ENCODE results near the gene RHOBTB1. TPM values are rescaled to one million over a fixed set of nuclear protein-coding genes. Genes with fewer than 3 reads are reported as not detected.
A peak's percentile ranks its signal among the peaks of the same experiment; 100 is the strongest.

RHOBTB1 gene
- total and polyA plus RNA-seq, 9 of the 15 experiments (the other 6 are each of a cell fraction or from before 2014, with no cell fraction given): 1.7 to 11.7 (median 9.3) TPM

DNA sequence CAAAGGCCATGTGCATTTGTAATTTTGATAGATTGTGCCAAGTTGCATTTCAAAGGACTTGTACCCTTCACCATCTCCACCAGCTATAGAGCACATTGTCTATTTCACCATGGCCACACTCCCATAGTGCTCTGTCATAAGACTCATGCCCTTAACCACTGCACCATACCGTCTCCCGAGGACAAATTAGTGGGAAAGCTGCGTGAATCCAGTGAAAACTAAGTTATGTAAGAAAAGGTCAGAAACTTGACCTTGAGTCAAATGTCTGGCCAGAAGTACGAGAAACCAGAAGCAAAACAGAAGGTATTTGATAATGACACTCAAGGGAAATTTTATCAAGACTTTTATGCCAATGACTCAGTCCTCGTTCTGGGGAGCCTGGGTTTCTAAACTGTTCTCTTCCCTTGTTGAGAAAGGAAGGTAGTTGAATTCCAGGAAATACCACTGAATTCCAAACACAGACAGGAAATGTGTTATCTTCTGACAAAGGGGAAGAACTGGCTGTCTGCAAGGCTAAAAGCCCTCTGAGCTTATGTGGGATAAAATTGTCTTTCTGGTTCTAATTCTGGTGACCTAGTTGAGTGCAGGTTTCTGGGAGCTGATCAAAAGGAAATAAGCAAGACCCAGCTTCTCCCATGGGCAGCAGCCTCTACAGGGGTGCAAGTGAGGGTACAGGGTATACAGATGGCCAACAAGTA, 116.0 kb downstream of the RHOBTB1 start (continued):
- no peak for TF ChIP-seq ID3 (CRISPR knock-in tag; IDR thresholded peaks at IDR 0.05)
- TF ChIP-seq ID3 (tag; IDR thresholded peaks at IDR 0.05): no peak; the same call in 1 of the 2 replicates
- no peak for TF ChIP-seq CGGBP1 (CRISPR knock-in tag; IDR thresholded peaks at IDR 0.05)
- TF ChIP-seq CCAR2 (IDR thresholded peaks at IDR 0.05; ENCODE audit: low read depth, low read length): no peak
- no peak for TF ChIP-seq MIER1 (IDR thresholded peaks at IDR 0.05; ENCODE audit: low read depth)
- no peak for TF ChIP-seq ZNF197 (CRISPR knock-in tag; IDR thresholded peaks at IDR 0.05; ENCODE audit: low read depth)
- TF ChIP-seq, protein P1, sequence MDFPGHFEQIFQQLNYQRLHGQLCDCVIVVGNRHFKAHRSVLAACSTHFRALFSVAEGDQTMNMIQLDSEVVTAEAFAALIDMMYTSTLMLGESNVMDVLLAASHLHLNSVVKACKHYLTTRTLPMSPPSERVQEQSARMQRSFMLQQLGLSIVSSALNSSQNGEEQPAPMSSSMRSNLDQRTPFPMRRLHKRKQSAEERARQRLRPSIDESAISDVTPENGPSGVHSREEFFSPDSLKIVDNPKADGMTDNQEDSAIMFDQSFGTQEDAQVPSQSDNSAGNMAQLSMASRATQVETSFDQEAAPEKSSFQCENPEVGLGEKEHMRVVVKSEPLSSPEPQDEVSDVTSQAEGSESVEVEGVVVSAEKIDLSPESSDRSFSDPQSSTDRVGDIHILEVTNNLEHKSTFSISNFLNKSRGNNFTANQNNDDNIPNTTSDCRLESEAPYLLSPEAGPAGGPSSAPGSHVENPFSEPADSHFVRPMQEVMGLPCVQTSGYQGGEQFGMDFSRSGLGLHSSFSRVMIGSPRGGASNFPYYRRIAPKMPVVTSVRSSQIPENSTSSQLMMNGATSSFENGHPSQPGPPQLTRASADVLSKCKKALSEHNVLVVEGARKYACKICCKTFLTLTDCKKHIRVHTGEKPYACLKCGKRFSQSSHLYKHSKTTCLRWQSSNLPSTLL (IDR thresholded peaks at IDR 0.05): no peak
- no peak for TF ChIP-seq PYGO2 (tag; IDR thresholded peaks at IDR 0.05)
- TF ChIP-seq ZZZ3 (IDR thresholded peaks at IDR 0.05): no peak
- no peak for TF ChIP-seq FOXA1 (IDR thresholded peaks at IDR 0.05; ENCODE audit: borderline replicate concordance)
- TF ChIP-seq SRSF7 (optimal IDR thresholded peaks at IDR 0.05; ENCODE audit: low read depth, low read length): no peak
- TF ChIP-seq, protein P2, sequence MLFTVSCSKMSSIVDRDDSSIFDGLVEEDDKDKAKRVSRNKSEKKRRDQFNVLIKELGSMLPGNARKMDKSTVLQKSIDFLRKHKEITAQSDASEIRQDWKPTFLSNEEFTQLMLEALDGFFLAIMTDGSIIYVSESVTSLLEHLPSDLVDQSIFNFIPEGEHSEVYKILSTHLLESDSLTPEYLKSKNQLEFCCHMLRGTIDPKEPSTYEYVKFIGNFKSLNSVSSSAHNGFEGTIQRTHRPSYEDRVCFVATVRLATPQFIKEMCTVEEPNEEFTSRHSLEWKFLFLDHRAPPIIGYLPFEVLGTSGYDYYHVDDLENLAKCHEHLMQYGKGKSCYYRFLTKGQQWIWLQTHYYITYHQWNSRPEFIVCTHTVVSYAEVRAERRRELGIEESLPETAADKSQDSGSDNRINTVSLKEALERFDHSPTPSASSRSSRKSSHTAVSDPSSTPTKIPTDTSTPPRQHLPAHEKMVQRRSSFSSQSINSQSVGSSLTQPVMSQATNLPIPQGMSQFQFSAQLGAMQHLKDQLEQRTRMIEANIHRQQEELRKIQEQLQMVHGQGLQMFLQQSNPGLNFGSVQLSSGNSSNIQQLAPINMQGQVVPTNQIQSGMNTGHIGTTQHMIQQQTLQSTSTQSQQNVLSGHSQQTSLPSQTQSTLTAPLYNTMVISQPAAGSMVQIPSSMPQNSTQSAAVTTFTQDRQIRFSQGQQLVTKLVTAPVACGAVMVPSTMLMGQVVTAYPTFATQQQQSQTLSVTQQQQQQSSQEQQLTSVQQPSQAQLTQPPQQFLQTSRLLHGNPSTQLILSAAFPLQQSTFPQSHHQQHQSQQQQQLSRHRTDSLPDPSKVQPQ (CRISPR knock-in tag; IDR thresholded peaks at IDR 0.05; ENCODE audit: borderline replicate concordance): no peak
- peak; percentile 82 for TF ChIP-seq EHMT2 (IDR thresholded peaks at IDR 0.05)
- no peak for TF ChIP-seq NFATC3 (IDR thresholded peaks at IDR 0.05)
- no peak for TF ChIP-seq RBFOX2 (IDR thresholded peaks at IDR 0.05; ENCODE audit: low read depth, low read length)
- TF ChIP-seq CHD1 (IDR thresholded peaks at IDR 0.05; ENCODE audit: low read length): no peak
- peak; percentile 36; the same call in 1 of the 2 replicates for TF ChIP-seq ATF3 (IDR thresholded peaks at IDR 0.05)
- no peak for TF ChIP-seq ATF3 (CRISPR knock-in tag; conservative IDR thresholded peaks at IDR 0.05)
- no peak for TF ChIP-seq ZNF444 (CRISPR knock-in tag; IDR thresholded peaks at IDR 0.05)
- no peak for TF ChIP-seq THRAP3 (IDR thresholded peaks at IDR 0.05; ENCODE audit: borderline replicate concordance)
- TF ChIP-seq, protein P3, sequence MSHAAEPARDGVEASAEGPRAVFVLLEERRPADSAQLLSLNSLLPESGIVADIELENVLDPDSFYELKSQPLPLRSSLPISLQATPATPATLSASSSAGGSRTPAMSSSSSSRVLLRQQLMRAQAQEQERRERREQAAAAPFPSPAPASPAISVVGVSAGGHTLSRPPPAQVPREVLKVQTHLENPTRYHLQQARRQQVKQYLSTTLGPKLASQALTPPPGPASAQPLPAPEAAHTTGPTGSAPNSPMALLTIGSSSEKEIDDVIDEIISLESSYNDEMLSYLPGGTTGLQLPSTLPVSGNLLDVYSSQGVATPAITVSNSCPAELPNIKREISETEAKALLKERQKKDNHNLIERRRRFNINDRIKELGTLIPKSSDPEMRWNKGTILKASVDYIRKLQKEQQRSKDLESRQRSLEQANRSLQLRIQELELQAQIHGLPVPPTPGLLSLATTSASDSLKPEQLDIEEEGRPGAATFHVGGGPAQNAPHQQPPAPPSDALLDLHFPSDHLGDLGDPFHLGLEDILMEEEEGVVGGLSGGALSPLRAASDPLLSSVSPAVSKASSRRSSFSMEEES (CRISPR knock-in tag; IDR thresholded peaks at IDR 0.05): no peak

Data from K562 (cell line).